Measurements from ENCODE around the gene WDR12. TPM values are rescaled to one million over a fixed set of nuclear protein-coding genes. Genes with fewer than 3 reads are reported as not detected.

WDR12 gene
- polyA plus RNA-seq, 3 donors, result 4.1 to 14.6 (median 6.5) TPM

- Histone ChIP-seq H3K4me3 (replicated peaks in 1 of 3; ENCODE audit: low read depth in 2 of 3, low read length in 3 of 3) (no peak overlapping the region), H3K36me3 (replicated peaks in 1 of 2; ENCODE audit: control insufficient read depth in 1 of 2, insufficient read depth in 2 of 2, low read length in 2 of 2) (peaks cover 27 to 61% of the 10 kb centered on the region in 2 donors), H3K27me3 (ENCODE audit: control insufficient read depth in 2 of 2, insufficient read depth in 2 of 2, low read length in 2 of 2) (no peaks in the 10 kb centered on the region), H3K4me1 (ENCODE audit: control insufficient read depth in 1 of 2, insufficient read depth in 2 of 2, low read length in 2 of 2) (no peaks in the 10 kb centered on the region), H4K20me1 (ENCODE audit: insufficient read depth, low read length) (no peaks in the 10 kb centered on the region), H3K27ac (ENCODE audit: low read depth in 1 of 2, low read length in 2 of 2) (no peak overlapping the region), H3K79me2 (ENCODE audit: insufficient read depth, low read length) (no peaks in the 10 kb centered on the region), H3K4me2 (replicated peaks; ENCODE audit: extremely low read depth, low read length, poor library complexity, severe bottlenecking) (no peak overlapping the region), H3K9ac (ENCODE audit: insufficient read depth, low read length, poor library complexity, severe bottlenecking) (no peak overlapping the region), H3K9me3 (replicated peaks in 1 of 2; ENCODE audit: control insufficient read depth in 1 of 2, insufficient read depth in 1 of 2, low read length in 2 of 2) (no peaks in the 10 kb centered on the region), H2AFZ (ENCODE audit: insufficient read depth, low read depth, low read length, poor library complexity, severe bottlenecking) (no peak overlapping the region)
- Mint-ChIP-seq H3K4me3 (no peak overlapping the region), H3K27me3 (ENCODE audit: low read depth in 3 of 3) (peaks cover 0 to 1% (median 0%) of the 10 kb centered on the region in 3 donors), H3K27ac (peak overlapping the region in 1 of 7 donors; percentile 21), H3K9me3 (no peaks in the 10 kb centered on the region), H3K36me3 (peaks cover 41 to 62% of the 10 kb centered on the region in 2 donors), H3K4me1 (no peaks in the 10 kb centered on the region)
- intact Hi-C loops (cut with micrococcal nuclease), result no loop called here
- WGBS (ENCODE audit: insufficient coverage), result 100% methylated on average over 1 of the region's 4 CpGs
- no peak for TF ChIP-seq CTCF (IDR thresholded peaks at IDR 0.05)
- DNase-seq, result no peak
Observed at GRCh38 chr2:202881570-202881969, 29.9 kb downstream of the WDR12 start.

- WGBS (ENCODE audit: insufficient coverage), result 100% methylated on average over 1 of the region's 2 CpGs
- peaks cover 10 to 28% of the 10 kb centered on the region in 2 donors for H3K36me3 ChIP-seq (replicated peaks in 1 of 2; ENCODE audit: control insufficient read depth in 1 of 2, insufficient read depth in 2 of 2, low read length in 2 of 2)
- H3K4me2 ChIP-seq (replicated peaks; ENCODE audit: extremely low read depth, low read length, poor library complexity, severe bottlenecking), result no peak overlapping the region
- intact Hi-C loops (cut with micrococcal nuclease), result loop anchor here in 1 of 2 donors (10.0 kb wide), 1 partner anchor 313 kb away; no protein-coding TSS in a partner anchor
- no peaks in the 10 kb centered on the region for H4K20me1 ChIP-seq (ENCODE audit: insufficient read depth, low read length)
- H3K27ac ChIP-seq (ENCODE audit: low read depth in 1 of 2, low read length in 2 of 2), result no peak overlapping the region
- no peaks in the 10 kb centered on the region for H3K9me3 Mint-ChIP-seq
- H3K27me3 ChIP-seq (ENCODE audit: control insufficient read depth in 2 of 2, insufficient read depth in 2 of 2, low read length in 2 of 2), result no peaks in the 10 kb centered on the region
- no peaks in the 10 kb centered on the region for H3K4me1 ChIP-seq (ENCODE audit: control insufficient read depth in 1 of 2, insufficient read depth in 2 of 2, low read length in 2 of 2)
- H3K36me3 Mint-ChIP-seq, result peaks cover 13 to 26% of the 10 kb centered on the region in 2 donors
- H2AFZ ChIP-seq (ENCODE audit: insufficient read depth, low read depth, low read length, poor library complexity, severe bottlenecking), result no peak overlapping the region
- no peaks in the 10 kb centered on the region for H3K79me2 ChIP-seq (ENCODE audit: insufficient read depth, low read length)
- H3K4me1 Mint-ChIP-seq, result no peaks in the 10 kb centered on the region
- H3K27me3 Mint-ChIP-seq (ENCODE audit: low read depth in 3 of 3), result peaks cover 2 to 5% (median 2%) of the 10 kb centered on the region in 3 donors
- no peak for DNase-seq
- H3K9me3 ChIP-seq (replicated peaks in 1 of 2; ENCODE audit: control insufficient read depth in 1 of 2, insufficient read depth in 1 of 2, low read length in 2 of 2), result no peaks in the 10 kb centered on the region
- no peak overlapping the region for H3K9ac ChIP-seq (ENCODE audit: insufficient read depth, low read length, poor library complexity, severe bottlenecking)
- no peak overlapping the region for H3K4me3 ChIP-seq (replicated peaks in 1 of 3; ENCODE audit: low read depth in 2 of 3, low read length in 3 of 3)
- no peak overlapping the region for H3K4me3 Mint-ChIP-seq
- no peak for TF ChIP-seq CTCF (IDR thresholded peaks at IDR 0.05)
- no peak overlapping the region for H3K27ac Mint-ChIP-seq
Observed at GRCh38 chr2:202877699-202878098, 33.8 kb downstream of the WDR12 start.

Measured in CD14-positive monocyte (primary cell).